GM18517 (cell line): ENCODE measurements around the gene ZNF580.

Experiments
- ATAC-seq: cut with Tn5 transposase; IDR thresholded peaks from one replicate; pipeline ENCODE4 v1.9.1; 2021; ENCODE audit warnings: mild to moderate bottlenecking, moderate library complexity; ENCODE audit not compliant: unreplicated experiment

Gene ZNF580

DNA sequence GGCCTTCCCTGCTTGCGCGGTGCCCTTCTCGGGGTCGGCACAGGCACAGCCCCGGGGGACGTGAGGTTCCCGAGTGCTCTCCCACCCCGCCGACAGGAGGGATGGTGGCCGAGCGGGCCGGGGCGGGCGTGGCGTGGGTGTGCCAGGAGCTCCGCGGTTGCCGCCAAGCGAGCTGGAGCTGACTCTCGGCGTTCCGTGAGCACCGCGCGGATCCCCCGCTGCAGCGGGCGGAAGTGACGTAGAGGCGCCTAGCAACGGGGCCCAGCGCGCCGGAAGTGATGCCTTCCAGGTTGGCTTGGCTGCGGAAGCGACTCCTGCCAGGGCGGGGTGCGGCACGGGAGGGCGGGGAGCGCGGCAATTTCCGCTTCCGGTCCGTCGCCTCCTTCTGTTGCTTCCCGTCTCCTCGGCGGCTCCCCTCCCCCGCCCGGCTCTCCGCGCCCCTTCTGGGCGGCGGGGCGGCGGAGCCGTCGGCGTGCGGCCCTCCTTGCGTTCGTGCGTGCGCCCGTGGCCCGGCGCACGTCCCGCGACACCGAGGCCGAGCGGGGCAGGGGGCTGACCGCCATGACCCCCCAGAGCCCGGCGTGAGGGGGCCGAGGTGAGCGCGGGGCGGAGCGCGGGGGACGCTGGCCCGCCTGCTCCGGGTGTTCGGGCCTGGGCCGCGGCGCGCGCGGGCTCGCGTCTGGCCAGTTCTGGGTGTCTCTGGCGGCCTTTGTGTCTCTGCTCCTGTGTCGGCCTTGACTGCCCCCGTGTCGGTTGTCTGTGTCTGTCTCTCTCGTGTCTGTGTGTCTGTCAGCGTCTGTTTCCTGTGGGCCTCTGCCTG lies 34.2 kb downstream of the ZNF580 start, which contains the start of gene EPN1:
TSS of gene EPN1 (plus strand) at position 386 of the 820 bp plus-strand sequence. CDS start 3,402 bp downstream, outside the sequence.
- peak; percentile 42 for ATAC-seq

DNA sequence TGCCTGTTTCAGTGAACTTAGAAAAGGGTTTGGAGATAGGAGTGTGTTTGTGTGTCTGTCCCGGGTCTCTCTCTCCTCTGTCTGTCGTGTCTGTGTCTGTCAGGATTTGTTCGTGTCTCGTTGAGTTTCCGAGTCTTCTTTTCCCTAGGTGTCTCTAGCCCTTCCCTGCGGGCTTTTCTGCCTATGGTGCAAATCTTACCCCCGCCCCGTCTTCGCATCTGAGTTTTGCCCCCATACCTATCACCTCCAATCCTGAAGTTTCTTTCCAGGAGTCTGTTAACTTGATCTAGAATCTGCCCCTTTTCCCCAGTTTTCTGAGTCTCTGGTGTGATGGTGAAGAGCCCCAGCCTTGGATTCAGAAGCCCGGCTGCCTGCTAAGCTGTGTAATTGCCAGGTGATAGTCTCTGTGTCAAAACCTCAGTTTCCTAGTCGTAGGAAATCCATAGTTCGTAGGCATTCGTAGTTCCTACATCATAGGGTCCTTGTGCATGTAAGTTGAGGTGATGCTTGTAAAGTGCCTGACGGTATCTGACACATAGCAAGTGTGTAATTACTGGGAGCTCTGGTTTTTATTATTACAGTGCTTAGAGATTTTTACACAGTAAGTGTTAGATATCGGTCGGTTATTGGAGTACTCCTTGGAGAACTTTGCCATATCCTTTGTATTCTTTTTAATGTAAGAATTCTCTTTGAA lies 35.0 kb downstream of the ZNF580 start:
- no peak for ATAC-seq

DNA sequence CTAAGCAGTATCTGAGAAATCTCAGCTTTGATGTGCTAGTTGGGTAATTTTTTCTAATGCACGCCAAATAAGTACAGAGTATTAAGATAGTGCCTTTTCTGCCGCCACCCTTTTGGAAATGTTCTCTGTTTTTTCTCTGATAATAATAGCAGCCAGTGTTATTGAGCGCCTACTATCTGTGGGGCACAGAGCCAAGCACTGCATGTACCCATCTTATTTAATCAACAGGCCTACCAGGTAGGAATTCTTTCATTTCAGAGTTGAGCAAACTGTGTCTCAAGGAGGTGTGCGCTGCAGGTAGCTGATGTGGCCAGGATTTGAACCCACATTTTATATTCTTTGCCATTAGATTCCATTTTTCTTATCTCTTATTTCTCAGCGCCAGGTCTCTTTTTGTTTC lies 35.6 kb downstream of the ZNF580 start:
- no peak for ATAC-seq

DNA sequence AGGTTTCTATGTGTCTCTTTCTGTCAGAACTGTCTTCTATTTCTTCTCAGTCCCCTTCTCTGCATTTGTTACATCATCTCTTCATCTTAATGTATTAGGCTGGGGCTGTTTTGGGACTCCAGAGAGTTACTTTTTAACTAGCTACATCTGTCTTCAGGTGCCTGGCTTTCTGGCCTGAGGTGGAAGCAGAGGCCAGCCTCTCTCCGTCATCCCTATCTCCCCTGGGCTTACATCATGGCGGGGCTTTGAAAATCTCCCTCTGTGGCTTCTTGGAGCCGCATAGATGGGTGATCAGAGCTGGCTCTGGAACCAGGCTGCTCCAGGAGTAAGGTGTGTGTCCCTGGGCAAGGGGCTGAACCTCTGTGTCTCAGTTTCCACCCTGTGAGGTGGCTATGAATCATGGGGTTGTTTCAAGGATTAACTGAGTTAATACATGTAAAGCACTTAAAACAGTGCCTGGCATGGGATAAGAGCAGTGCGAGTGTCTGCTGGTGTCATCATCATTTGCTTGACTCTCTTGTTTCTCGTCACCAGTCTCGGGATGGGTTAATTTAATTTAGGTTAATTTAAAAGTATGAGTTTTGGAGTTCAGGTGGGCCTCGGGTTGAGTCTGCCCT lies 36.2 kb downstream of the ZNF580 start:
- ATAC-seq, result no peak

DNA sequence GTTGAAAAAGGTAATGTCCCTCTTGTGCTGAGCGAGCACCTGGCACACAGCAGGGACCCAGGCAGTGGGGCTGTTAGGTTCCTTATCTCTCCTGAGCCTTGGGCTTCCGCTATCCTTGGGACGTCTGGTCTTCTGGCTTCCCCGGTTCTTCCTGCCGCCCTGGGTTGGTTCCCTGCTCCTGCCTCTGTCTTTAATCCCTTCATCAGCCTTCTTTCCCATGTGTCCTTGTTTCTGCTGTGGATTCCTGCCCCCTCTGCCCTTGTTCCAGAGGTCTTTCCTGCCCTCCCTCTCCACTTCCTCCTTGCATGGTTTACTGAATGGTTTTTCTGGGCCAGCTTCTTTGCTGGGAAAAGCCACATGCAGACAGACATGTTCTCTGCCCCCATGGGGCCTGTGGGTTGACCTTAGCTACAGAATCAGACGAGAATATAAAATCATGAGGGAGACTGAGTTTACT lies 36.8 kb downstream of the ZNF580 start:
- ATAC-seq, result no peak

DNA sequence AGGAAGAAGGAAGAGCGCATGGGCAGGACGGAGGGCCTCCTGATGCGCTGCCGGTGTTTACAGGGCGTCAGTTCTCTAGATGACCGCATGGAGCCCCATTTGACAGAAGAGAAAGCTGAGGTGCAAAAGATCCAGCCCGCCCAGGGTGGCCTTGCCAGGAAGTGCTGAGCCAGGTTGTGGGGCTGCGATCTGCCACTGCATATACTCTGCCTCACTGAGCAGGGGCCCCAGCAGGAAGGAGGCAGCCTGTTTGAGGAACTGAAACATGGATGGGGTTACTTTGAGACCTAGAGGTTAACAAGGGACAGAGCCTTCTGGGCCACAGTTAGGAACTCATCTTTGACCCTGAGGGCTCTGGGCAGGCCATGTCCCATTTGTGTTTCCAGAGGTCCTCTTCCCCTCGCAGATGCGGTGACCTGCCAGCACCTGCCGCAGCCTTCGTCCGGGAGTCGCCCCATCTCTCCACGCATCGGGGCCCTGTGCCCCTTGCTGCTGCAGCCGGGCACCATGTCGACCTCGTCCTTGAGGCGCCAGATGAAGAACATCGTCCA lies 37.4 kb downstream of the ZNF580 start:
- peak; percentile 68 for ATAC-seq

DNA sequence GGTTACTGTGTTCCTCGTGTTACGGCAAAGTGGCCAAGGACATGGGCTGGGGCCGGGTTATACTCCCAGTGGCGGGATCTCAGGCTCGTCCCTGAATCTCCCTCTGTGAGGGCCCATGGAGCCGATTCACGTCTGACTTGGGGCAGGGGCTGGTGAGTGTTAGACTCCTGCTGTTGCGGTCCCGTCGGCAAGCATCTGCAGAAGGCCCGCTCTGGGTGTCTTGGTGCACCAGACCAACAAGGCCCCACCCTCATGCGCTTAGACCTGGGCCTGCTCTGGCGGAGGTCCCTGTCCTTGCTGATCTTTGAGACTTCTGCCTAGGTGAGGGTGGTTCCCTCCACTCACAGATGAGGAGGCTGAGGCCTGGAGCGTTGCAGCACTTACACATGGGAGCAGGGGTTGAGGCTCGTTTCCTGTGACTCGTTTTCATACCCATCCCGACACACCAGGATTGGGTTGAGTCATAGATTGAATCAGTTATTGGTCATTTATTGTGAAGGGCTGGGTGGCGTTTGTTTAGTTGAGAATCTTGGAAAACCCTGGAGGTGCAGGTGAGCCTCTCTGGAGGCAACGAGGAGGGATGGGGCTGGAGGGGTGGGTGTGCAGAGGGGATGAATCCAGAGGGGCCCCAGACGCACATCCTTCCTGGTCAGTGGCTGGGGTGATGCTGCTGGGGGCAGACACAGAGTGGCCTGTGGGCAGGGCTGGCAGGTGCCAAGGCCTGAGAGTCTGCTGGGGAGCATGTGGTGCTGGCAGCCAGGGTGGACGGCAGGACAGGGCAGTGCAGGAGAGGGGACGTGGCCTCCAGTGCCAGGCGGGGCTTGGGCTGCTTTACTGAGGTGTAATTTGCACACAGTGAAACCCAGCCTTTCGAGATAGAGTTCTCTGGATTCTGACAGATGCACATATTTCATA lies 38.8 kb downstream of the ZNF580 start:
- ATAC-seq, result no peak

DNA sequence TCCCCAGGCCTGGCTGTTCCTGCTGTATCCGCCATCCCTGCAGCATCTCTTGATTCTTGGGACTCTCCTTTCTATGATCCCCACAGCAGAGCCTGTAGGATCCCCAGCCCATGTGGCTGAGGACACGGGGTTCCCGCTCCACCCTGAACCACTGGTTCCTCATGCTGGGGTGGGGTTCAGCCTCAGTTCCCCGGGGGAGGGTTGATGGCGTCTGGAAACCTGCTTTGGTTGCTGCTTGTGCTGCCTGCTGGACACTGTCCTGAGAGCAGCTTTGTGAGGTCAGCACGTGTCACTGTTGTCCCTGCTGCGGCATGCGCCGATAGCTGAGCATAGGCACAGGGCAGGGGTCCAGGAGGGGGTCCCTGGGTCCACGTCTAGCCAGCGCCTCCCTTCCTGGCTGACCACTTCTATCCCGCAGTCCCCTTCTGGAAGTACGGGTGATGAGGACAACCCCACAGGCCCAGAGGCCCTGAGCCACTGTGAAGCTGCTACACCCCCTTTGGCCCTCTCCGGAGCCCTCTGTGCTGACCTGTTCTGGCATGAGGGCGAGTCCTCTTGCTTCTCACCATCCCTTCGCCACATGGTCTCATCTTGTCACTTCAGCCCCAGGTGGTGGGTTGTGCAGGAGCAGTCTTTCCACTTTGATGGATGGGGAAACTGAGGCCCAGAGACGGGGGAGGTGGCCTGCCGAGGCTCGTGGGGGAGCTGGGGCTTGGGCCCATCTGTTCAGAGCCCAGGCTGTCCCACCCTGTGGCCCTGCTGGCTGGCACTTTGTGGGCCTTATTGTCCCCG lies 39.7 kb downstream of the ZNF580 start:
- ATAC-seq, result no peak

DNA sequence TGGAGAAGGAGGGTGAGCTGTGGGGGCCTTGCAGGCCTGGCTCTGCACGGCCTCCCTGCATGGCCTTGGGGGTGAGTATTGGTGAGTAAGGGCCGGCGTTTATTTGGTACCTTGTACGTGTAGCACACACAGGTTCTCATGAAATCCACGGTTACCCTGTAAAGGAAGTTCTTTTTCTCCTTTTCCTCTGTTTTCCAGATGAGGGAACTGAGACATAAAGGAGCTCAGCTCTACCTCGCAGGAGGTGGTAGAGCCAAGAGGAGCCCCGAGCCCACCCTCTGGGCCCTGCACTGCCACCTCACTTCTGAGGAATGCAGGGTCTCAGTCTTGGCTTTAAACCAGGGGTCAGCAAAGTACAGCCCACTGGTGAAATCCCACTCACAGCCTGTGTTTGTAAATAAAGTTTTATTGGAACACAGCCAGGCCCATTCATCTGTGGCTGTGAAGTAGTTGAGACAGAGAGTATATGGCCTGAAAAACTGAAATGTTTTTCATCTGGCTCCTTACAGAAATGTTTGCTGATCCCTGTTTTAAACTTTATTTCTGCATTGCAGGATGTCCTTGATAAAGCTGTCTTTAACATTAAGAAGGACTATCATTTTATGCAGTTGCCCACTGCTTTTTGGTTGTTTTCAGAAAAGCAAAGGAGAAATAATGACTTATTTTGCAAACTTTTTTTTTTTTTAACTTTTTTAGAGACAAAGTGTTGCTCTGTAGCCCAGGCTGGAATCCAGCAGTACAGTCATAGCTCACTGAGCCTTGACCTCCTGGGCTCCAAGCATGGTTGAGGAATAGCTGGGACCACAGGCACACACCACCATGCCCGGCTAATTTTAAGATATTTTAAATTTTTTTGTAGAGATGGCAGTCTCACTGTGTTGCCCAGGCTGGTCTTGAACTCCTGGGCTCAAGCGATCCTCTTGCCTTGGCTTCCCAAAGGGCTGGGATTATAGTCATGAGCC lies 40.6 kb downstream of the ZNF580 start:
- ATAC-seq, result no peak

DNA sequence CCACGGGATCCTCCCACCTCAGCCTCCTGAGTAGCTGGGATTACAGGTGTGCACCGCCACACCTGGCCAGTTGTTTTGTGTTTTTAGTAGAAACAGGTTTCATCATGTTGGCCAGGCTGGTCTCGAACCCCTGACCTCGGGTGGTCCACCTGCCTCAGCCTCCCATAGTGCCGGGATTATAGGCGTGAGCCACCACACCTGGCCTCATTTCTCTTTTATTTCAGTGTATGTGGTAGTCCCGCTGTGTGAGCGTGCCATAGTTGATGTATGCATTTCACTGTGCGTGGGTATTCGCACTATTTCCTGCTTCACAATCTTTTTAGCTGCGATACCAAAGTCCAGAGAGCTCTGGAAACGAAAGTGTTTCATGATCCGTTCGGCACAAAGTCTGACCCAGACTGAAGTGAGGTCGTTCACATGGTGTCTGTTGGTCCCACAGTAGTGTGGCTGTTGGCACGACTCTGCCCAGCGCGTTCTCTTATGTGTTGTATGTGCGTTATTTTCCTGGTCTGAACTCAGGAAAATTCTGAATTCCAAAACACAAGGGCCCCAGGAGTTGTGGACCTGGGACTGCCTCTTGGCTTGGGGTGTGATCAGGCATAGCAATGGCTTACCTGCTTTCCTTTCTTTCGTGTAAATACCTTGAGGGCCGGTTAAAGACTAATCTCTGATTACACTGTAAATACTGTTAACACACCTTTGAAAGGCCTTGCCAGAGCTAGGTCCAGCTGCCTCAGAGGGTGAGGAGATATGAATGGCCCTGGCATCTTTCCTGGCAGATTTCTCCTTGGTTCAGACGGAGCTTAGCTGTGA lies 42.9 kb downstream of the ZNF580 start:
- no peak for ATAC-seq

DNA sequence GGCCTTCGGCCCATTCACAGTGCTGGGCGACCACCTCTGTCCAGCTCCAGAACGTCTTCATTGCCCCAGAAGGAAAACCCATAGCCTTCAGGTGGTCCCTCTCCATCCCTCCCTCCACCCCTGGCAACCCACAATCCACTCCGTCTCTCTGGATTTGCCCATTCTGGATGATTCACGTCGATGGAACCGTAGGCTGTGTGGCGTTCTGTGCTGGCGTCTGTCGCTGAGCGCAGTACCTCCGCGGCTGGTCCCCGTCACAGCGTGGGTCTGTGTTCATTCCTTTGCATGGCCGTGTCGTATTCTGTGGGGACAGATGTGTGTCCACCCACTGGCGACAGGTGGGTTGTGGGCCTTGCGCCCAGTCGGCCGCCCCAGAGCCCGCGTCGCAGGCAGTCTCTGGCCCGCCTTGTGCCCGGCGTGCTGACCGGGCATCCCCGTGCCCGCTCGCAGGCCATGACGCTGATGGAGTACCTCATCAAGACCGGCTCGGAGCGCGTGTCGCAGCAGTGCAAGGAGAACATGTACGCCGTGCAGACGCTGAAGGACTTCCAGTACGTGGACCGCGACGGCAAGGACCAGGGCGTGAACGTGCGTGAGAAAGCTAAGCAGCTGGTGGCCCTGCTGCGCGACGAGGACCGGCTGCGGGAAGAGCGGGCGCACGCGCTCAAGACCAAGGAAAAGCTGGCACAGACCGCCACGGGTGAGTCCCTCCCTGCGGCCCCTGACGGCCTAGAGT lies 44.3 kb downstream of the ZNF580 start:
- no peak for ATAC-seq

DNA sequence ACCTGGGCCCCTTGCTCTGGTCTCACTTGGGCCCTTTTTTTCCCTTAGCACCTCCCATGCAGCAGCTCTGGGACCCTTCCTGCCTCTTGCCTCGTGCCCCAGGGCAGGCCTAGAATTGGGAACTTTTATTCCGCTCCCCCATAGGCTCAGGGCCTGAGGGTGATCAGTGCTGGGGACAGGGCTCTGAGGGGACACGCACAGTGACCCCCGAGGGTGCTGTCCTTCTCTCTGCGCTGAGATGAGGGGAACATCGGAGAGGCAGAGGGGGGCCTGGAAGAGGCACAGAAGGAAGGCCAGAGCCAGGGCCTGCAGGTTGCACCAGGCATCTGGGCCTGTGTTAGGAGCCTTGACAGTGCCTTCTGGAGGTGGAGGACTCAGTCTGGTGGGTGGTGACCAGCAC lies 45.0 kb downstream of the ZNF580 start:
- no peak for ATAC-seq

DNA sequence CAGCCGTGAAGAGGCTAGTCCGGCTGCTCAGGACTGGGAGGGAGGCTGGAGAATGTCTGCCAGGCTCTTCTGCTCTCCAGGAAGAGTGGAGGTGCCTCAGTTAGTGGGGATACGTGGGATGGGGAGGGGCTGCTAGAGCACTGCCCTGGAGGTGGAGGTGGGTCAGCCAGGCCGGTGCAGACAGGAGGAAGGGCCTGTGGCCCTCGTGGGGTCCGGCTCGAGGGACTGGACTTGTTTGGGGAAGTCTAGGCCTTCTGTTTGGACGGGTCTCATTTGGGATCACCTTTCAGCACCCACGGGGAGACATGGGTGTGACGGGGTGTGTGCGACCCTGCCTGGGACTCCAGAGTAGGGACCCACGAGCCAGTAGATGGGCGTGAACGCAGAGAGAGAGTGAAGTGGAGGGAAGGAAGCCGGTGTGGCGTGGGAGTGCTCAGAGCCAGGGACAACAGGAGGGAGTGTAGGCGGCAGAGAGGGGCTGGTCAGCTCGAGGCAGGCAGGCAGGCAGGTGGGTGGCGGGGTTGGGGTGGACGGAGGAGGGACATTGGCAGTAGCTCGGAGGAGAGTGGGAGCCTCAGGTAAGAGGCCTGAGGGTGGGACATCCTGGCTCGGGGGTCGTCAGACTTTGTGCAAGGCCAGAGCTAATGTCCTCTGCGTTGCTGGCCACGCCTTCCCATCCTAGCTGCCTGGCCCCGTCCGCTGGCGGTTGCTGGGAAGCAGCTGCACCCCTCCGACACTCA lies 45.7 kb downstream of the ZNF580 start:
- no peak for ATAC-seq

DNA sequence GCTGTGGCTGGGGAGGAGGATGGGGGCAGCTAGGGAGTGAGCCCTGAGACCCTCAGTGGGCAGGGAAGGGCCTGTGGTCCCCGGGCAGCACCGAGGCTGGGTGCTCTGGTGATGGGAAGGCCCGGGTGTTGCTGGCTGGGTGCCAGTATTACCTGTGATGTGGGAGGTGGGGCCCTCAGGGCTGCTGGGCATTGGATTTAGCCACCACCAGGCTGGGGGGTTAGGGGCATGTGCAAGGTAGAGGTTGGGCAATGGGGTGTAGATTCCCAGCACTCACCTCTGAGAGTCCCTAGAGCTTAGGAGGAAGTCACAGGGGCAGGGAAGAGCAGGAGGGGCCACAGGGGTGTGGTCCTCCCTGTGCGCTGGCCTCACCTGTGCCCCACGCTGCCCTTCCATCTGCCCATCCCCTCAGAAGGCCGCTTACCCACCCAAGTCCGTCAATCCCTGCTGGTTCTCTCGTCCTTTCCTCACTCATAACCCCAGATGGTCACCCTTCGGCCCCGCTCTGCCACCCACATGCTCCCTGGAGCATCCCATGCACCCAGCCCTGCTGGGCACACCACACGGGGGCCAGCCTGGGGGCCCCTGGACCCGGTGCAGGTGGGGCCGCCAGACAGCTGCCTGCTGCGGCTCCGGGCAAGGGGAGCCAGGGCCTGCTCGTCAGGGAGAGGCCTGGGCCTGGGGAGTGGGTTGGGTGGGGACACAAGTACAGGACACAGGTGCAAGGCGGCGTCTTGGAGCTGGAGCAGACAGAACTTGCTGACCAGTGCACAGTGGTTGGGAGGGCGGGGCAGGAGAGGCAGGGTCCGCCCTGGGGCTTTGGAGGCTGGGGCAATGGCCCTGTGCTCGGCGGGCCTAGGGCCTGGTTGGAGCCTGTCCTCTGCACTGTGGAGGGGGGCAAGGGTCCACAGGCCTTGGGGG lies 46.7 kb downstream of the ZNF580 start:
- ATAC-seq, result no peak
